Epithelial cell of proximal tubule (primary cell): ENCODE results near the gene FLYWCH2. TPM values are rescaled to one million over a fixed set of nuclear protein-coding genes. Genes with fewer than 3 reads are reported as not detected.

Source experiments
- DNase-seq: peaks from one replicate; pipeline ENCODE4 v3.0.0-alpha.2; 2011; ENCODE audit warnings: low read depth
- H3K4me3 ChIP-seq: 2 replicates; pipeline ENCODE4 v1.5.1; 2011; ENCODE audit warnings: low read depth, mild to moderate bottlenecking, low read length
- total RNA-seq: library from RNA; depleted of rRNA; stranded (reverse); fragments of >200 nt; gene quantifications from 2 replicates; pipeline ENCODE4 v1.2.3, GENCODE V29; 2015
- TF ChIP-seq, protein P1 (sequence below): conservative IDR thresholded peaks from 2 replicates; pipeline ENCODE4 v1.5.1; 2012; ENCODE audit warnings: low read depth, mild to moderate bottlenecking, low read length

Gene FLYWCH2
- total RNA-seq, 1 donor from 2014 or later = 49.6 TPM

DNA sequence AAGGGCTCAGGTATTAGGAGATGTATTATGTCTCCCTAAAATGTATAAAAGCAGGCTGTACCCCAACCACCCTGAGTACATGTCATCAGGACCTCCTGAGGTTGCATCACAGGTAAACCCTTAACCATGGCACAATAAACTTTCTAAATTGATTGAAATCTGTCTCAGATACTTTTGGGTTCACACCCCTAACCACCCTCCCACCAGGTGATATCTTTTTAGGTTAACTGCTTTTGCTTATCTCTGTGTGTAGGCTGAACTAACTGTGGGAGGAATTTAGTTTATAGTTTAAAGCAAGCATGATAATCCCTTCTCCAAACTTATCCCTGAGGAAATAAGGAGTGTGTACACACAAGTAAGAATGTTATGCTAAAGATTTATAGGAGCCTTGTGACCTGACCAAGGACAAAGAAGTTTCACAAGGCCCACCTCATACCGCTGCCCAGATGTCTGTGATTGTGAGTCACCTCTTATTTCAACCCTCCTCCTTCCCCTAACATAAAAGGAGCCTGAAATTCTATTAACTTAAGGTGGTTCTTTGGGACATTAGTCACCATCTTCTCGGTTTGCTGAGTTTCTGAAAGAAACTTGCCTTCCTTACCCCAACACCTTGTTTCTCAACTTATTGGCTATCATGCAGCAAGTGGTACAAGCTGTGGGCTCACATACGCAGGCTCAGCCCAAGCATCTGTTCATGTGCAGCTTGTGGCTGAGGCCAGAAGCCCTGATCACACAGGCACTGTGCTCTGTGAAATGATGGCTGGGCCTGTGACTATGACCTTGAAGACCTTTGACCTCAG lies 36.3 kb upstream of the FLYWCH2 start:
- H3K4me3 ChIP-seq = no peak overlapping the region
- peak; percentile 88 for DNase-seq
- TF ChIP-seq, protein P1, sequence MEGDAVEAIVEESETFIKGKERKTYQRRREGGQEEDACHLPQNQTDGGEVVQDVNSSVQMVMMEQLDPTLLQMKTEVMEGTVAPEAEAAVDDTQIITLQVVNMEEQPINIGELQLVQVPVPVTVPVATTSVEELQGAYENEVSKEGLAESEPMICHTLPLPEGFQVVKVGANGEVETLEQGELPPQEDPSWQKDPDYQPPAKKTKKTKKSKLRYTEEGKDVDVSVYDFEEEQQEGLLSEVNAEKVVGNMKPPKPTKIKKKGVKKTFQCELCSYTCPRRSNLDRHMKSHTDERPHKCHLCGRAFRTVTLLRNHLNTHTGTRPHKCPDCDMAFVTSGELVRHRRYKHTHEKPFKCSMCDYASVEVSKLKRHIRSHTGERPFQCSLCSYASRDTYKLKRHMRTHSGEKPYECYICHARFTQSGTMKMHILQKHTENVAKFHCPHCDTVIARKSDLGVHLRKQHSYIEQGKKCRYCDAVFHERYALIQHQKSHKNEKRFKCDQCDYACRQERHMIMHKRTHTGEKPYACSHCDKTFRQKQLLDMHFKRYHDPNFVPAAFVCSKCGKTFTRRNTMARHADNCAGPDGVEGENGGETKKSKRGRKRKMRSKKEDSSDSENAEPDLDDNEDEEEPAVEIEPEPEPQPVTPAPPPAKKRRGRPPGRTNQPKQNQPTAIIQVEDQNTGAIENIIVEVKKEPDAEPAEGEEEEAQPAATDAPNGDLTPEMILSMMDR = no peak

DNA sequence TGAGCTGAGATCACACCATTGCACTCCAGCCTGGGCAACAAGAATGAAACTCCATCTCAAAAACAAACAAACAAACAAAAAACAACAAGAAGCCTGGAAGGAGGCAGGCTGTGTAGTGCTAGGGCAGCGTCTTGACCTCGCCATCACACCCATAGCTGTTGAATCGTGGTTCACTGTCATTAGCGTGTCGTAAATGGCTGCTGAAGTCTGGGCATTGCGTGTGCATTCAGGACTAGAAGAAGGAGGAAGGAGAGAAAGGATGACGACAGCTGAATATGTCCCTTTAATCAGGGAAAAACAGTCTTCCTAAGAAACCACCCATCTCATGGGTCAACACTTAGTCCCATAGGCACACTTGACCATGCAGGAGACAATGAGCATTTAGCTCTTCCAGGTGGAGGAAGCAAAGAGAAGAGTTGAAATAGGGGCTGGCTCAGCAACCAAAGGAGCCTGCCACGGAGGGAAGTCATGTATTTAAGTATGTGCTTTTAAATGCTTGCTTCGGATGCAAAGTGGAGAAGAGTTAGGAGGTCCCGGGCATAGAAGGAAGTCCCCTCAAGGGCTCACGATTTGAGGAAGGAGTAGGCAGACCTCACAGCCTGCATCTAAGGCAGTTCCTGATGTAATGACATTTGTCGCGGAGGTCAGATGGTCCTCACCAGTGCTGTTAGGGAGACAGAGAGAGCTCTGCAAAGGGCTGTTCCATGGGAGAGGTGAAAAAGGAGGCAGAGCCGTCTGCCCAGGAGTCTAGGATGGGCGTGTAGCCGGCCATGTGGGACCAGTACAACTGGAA lies 33.9 kb upstream of the FLYWCH2 start:
- TF ChIP-seq, protein P1 = no peak
- H3K4me3 ChIP-seq = no peak overlapping the region
- DNase-seq = no peak

DNA sequence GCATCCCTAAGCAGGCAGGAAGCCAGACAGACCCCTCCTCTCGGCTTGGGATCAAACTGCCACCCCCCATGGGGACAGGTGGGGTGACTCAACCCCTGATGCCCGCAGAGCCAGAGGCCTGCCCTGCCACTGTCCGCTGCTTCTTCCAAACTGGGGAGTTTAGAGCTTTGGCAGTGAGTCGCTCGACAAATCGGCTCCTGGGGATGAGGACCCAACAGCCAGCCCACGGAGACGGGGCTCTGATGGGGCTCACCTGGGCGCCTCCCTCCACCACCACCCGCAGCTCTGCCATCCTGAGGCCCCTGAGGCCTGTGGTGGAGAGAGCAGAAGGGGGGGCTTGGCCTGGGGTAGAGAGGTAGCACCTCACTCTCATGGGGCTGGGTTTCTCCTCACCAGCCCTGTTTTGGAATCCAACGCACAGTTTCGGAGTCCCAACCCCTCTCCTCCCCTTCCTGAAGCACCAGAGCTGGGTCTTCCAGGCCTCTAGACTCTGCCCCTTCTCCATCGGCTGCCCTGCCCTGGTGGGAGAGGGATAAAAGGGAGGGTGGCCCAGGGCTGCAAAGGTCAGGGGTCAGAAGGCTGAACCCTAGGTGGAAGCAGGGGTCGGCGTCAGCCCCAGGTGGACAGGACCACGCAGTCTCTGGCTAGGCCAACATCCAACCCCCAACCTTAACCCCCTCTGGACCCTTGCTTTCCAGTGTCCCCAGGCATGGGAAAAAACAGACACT lies 30.8 kb upstream of the FLYWCH2 start:
- no peak overlapping the region for H3K4me3 ChIP-seq
- DNase-seq = no peak
- TF ChIP-seq, protein P1 = no peak

DNA sequence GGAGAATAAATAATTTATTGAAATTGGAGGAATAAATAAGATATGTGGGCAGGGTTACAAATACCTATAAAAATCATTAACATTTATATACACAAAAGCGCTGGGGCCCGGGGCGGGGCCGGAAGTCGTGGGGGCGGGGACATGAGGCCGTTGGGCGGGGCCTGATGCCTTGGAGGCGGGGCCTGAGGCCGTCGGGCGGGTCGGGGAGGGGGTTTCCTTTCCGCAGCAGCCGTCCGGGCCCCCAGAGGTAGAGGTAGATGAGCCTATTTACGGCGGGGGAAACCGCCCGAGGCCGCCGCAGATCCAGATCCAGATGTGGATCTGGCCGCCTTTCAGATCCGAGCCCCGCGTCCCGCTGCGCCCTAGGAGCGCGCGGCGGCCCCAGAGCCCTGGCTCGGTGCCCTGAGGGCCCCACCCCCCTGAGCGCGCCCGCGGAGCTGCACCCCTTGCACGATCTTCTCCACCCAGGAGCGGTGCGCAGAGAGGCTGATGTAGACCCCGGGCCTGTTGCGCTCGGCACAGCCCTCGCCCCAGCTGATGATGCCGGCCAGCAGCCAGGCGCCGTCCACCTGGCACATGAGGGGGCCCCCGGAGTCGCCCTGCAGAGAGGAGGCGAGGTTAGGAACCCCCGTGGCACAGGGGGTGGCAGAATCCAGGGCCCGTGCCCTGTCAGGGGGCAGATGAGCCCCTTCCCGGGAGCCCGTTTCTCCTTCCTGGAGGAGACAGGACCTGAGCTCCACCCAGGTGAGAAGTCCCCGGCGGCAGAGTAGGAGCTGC lies 30.1 kb upstream of the FLYWCH2 start:
- TF ChIP-seq, protein P1 = no peak
- H3K4me3 ChIP-seq = no peak overlapping the region
- no peak for DNase-seq

DNA sequence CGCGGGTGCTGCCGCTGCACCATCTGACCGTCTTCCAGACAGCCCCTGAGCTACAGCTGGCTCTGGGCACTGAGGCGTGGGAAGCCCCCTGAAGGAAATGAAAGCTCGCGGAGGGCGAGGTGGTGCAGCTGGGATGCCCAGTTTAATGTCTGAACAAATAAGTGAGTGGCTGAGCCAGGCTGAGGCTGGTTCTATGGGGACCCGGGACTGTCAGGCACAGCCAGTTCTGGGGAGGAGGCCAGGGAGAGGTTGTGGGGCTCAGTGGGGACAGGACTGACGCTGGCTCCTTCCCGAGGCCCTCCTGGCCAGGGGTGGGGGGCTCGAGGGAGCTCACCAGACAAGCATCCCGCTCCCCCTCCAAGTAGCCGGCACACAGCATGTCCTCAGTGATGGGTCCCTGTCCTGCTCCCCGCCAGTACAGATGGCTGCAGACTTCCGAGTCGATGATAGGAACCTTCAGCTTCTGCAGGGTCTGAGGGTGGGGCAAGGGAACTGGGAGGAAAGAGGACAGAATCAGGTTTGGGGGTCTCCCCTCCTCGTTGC lies 29.4 kb upstream of the FLYWCH2 start:
- no peak for DNase-seq
- TF ChIP-seq, protein P1 = no peak
- H3K4me3 ChIP-seq = no peak overlapping the region

DNA sequence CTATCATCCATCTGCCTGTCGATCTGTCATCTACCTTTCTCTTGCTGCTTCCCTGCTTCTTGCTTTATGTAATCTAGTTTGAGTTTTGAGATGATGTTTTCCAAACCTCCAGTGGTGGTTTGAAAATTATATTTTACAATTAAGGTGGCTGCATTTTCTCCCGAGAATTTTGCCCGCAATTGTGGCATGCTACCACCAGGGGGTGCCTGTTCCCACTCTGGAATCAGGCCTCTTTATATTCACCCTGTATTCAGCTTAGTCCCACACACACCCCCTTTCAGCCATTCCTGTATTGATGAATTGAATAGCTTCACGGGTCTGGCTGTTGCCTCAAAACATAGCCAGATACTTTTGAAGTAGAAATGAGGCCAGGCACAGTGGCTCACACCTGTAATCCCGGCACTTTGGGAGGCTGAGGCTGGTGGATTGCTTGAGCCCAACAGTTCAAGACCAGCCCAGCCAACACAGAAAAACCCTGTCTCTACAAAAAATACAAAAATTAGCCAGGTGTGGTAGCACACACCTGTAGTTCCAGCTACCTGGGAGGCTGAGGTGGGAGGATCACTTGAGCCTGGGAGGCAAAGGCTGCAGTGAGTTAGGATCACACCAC lies 28.2 kb upstream of the FLYWCH2 start:
- TF ChIP-seq, protein P1 = peak; percentile 74
- DNase-seq = no peak
- H3K4me3 ChIP-seq = no peak overlapping the region
